HUES64 (cell line): Measurements from ENCODE around the gene ANGPTL8.

Experiments
- H3K27ac ChIP-seq: 2 replicates; pipeline ENCODE4 v1.7.0; 2013; ENCODE audit warnings: low read depth, low read length, inconsistent platforms
- H3K27me3 ChIP-seq: 2 replicates; pipeline ENCODE4 v1.6.1; 2013; ENCODE audit warnings: mild to moderate bottlenecking, low read length; ENCODE audit not compliant: insufficient read depth
- H3K36me3 ChIP-seq: 2 replicates; pipeline ENCODE4 v1.6.1; 2013; ENCODE audit warnings: mild to moderate bottlenecking, low read length; ENCODE audit not compliant: insufficient read depth
- H3K4me1 ChIP-seq: 2 replicates; pipeline ENCODE4 v1.6.1; 2013; ENCODE audit warnings: mild to moderate bottlenecking, low read length, moderate library complexity; ENCODE audit not compliant: insufficient read depth
- H3K4me3 ChIP-seq: 2 replicates; pipeline ENCODE4 v1.5.1; 2013; ENCODE audit warnings: mild to moderate bottlenecking, low read length, moderate library complexity
- H3K9ac ChIP-seq: 2 replicates; pipeline ENCODE4 v1.6.1; 2013; ENCODE audit warnings: mild to moderate bottlenecking, low read depth, low read length
- H3K9me3 ChIP-seq: 2 replicates; pipeline ENCODE4 v1.6.1; 2013; ENCODE audit warnings: low read depth, low read length; ENCODE audit not compliant: insufficient read depth
- WGBS: fragments of 150-250, 120-280 bp; methylation state at CpG from one replicate; pipeline ENCODE4 v1.1.7; 2013; ENCODE audit warnings: missing lambda C conversion rate; 5-methylcytosine and 5-hydroxymethylcytosine counted together

Gene ANGPTL8

DNA sequence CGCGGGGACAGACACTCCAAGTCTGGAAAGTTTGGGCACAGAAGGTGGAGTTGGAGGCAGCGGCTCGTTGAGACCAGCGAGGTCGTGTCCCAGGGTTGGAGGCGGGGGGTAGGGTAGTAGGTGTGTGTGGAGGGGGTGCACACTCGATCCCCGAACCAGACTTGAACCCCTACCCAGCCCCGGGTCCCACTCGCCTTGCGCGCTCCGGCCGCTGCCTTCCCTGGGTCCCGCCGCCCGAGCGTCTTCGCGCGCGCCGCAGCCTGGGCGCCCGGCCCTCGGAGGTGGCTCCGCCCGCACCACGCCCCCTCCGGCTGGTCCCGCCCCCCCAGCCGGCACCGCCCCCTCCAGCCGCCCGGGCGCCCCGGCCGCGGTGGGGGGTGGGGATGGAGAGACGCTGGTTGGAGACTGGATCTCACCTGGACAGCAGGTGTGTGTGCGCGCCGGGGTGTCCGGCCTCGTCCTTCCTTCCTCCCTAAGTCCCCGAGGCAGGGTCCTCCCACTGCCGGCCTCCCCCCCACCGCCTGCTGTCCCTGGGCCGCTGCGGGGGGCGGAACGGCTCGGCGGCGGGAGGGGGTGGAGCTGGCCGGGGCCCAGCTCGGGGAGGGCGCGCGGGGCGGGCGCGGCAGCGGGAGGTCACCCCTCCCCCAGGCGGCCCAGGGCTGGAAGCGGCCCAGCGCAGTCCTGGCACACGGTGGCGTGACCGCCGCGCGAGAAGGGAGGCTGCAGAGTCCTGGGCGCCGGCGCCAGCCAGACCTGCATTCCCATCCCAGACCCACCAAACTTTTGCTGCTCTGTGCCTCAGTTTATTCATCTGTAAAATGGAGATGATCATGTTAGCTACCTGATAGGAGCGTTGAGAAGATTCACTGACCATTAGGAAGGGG is 41.9 kb upstream of the ANGPTL8 start, which contains the start of gene KANK2:
KANK2 (minus strand) TSS at position 255 of the 884 bp plus-strand sequence. CDS start 3,034 bp downstream, outside the sequence.
- no peaks in the 10 kb centered on the region for H3K4me1 ChIP-seq
- H3K27me3 ChIP-seq: no peaks in the 10 kb centered on the region
- peaks cover 29% of the 10 kb centered on the region for H3K36me3 ChIP-seq
- H3K27ac ChIP-seq: peak within 1 kb of the TSS; percentile 70; the same call in 1 of the 2 replicates
- H3K4me3 ChIP-seq: peak within 1 kb of the TSS; percentile 92
- H3K9ac ChIP-seq: peak within 1 kb of the TSS; percentile 63
- 1% methylated on average over 74 of the region's 78 CpGs for WGBS
- H3K9me3 ChIP-seq: no peaks in the 10 kb centered on the region

DNA sequence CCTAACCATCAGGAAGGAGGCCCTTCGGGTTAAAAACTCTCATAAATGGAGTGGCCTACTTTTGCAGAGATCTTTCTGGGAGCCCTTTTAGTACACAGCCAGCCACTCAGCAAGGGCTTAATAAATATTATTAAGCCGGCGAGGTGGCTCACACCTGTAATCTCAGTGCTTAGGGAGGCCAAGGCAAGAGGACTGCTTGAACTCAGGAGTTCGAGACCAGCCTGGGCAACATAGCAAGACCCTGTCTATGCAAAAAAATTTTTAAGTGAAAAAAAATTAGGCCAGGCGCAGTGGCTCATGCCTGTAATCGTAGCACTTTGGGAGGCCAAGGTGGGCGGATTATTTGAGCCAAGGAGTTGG is 41.3 kb upstream of the ANGPTL8 start:
- Histone ChIP-seq H3K9me3 (no peaks in the 10 kb centered on the region), H3K9ac (peak overlapping the region; percentile 19; the same call in 1 of the 2 replicates), H3K27ac (peak overlapping the region; percentile 70; the same call in 1 of the 2 replicates), H3K36me3 (peaks cover 23% of the 10 kb centered on the region), H3K4me1 (no peaks in the 10 kb centered on the region), H3K27me3 (no peaks in the 10 kb centered on the region), H3K4me3 (peak overlapping the region; percentile 92)
- 75% methylated on average over 7 of the region's 7 CpGs for WGBS

DNA sequence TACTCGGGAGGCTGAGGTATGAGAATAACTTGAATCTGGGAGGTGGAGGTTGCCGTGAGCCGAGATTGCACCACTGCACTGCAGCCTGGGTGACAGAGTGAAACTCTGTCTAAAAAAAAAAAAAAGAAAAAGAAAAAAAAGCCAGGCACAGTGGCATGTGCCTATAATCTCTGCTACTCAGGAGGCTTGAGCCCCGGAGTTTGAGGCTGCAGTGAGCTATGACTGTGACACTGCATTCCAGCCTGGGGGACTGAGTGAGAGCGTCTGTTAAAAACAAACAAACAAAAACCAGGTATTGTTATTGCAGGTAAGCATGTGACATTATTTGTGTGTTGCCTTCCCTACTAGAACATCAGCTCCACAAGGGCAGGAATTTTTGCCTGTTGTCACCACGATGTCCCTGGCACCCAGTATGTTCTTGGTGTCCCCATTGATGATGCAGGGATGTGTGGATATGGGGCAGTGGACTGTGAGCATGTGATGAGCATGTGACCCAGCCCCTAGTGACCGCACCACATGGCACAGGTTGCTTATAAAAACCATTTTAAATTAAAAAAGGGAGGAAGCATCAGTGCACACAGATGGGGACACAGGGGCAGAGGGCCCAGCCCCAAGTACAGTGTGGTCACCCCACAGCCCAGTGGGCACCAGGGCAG is 40.5 kb upstream of the ANGPTL8 start:
- Histone ChIP-seq H3K9ac (no peak overlapping the region), H3K27ac (no peak overlapping the region; the same call in 1 of the 2 replicates), H3K4me3 (no peak overlapping the region), H3K27me3 (no peaks in the 10 kb centered on the region), H3K4me1 (peaks cover 3% of the 10 kb centered on the region; the same call in 1 of the 2 replicates), H3K36me3 (peaks cover 16% of the 10 kb centered on the region), H3K9me3 (no peaks in the 10 kb centered on the region)
- 83% methylated on average over 6 of the region's 7 CpGs for WGBS

- no peak overlapping the region for H3K4me3 ChIP-seq
- H3K4me1 ChIP-seq: peaks cover 3% of the 10 kb centered on the region; the same call in 1 of the 2 replicates
- H3K27me3 ChIP-seq: no peaks in the 10 kb centered on the region
- no peak overlapping the region; the same call in 1 of the 2 replicates for H3K27ac ChIP-seq
- no peak overlapping the region for H3K9ac ChIP-seq
- H3K36me3 ChIP-seq: peaks cover 12% of the 10 kb centered on the region
- WGBS: 76% methylated on average over 5 of the region's 5 CpGs
- H3K9me3 ChIP-seq: no peaks in the 10 kb centered on the region
Observed at GRCh38 chr19:11199517-11199916, 39.9 kb upstream of the ANGPTL8 start.

DNA sequence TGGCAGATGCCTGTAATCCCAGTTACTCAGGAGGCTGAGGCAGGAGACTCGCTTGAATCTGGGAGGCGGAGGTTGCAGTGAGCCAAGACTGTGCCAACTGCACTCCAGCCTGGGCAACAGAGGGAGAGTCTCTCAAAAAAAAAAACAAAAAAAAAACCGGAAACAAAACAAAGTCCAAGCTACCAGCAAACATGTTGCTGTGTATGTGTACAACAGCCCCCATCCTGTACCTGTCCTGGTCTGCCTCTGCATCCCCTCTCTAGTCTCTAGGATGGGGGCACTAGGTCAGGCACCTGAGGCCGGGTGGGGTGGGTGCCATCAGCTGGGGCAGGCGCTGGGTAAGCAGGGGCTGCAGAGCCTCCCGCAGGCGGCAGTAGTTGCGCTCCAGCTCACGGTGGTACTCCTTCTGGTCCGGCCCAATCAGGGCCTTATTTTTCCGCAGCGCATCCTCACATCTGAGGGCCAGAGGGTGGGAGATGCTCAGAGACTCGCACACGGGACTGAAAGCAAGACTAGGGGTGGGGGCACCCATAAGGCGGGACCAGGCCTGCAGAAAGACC is 39.3 kb upstream of the ANGPTL8 start:
- Histone ChIP-seq H3K27ac (no peak overlapping the region), H3K4me3 (no peak overlapping the region), H3K36me3 (peaks cover 12% of the 10 kb centered on the region), H3K27me3 (no peaks in the 10 kb centered on the region), H3K9ac (no peak overlapping the region), H3K9me3 (no peaks in the 10 kb centered on the region), H3K4me1 (peaks cover 3% of the 10 kb centered on the region; the same call in 1 of the 2 replicates)
- WGBS: 93% methylated on average over 14 of the region's 15 CpGs

GRCh38 chr19:11200931-11201330 is 38.5 kb upstream of the ANGPTL8 start:
- Histone ChIP-seq H3K36me3 (peaks cover 7% of the 10 kb centered on the region), H3K27ac (no peak overlapping the region), H3K4me1 (peaks cover 3% of the 10 kb centered on the region; the same call in 1 of the 2 replicates), H3K9me3 (no peaks in the 10 kb centered on the region), H3K4me3 (no peak overlapping the region), H3K27me3 (no peaks in the 10 kb centered on the region), H3K9ac (no peak overlapping the region)
- WGBS: 93% methylated on average over 9 of the region's 9 CpGs

GRCh38 chr19:11201791-11202190 is 37.6 kb upstream of the ANGPTL8 start:
- no peaks in the 10 kb centered on the region for H3K27me3 ChIP-seq
- H3K9ac ChIP-seq: no peak overlapping the region
- 95% methylated on average over 23 of the region's 24 CpGs for WGBS
- no peak overlapping the region for H3K27ac ChIP-seq
- peaks cover 10% of the 10 kb centered on the region for H3K36me3 ChIP-seq
- no peaks in the 10 kb centered on the region for H3K9me3 ChIP-seq
- H3K4me3 ChIP-seq: no peak overlapping the region
- H3K4me1 ChIP-seq: peaks cover 3% of the 10 kb centered on the region; the same call in 1 of the 2 replicates

DNA sequence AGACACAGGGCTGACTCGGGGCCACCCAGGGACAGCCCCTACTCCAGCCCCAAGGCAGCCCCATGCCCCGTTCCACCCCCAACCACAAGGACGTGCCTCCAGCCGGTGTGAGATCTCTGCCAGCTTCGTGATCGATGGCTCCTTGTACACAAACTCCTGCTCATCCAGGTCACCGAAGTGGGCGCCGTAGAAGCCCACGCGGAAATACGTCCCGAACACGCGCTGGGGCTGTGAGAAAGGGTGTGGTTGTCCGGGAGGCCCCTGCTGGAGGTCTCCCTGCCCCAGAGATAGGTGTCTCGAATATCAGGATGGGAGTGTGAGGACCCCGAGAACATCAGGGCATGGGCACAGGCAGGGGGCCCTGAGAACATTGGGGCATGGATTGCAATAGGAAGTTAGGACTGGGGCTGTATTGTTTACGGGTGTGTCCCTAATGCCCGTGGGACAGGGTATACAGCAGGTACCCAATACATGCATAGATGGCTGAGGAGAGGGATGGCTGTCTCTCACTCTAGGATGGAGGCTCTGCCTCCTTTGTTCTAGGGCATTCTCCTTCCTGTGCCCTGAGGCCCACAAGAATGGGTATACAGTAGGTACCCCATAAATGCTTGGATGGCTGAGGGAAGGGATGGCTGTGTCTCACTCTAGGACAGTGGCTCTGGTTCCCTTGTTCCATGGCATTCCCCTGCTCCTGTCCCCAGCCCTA is 36.8 kb upstream of the ANGPTL8 start:
- Histone ChIP-seq H3K9ac (no peak overlapping the region), H3K9me3 (no peaks in the 10 kb centered on the region), H3K4me3 (no peak overlapping the region), H3K4me1 (peaks cover 3% of the 10 kb centered on the region; the same call in 1 of the 2 replicates), H3K36me3 (peaks cover 13% of the 10 kb centered on the region), H3K27ac (no peak overlapping the region), H3K27me3 (no peaks in the 10 kb centered on the region)
- WGBS: 90% methylated on average over 20 of the region's 20 CpGs

- H3K27ac ChIP-seq: no peak overlapping the region
- H3K4me1 ChIP-seq: peaks cover 3% of the 10 kb centered on the region; the same call in 1 of the 2 replicates
- no peaks in the 10 kb centered on the region for H3K27me3 ChIP-seq
- H3K4me3 ChIP-seq: no peak overlapping the region
- 74% methylated on average over 17 of the region's 17 CpGs for WGBS
- peaks cover 15% of the 10 kb centered on the region for H3K36me3 ChIP-seq
- H3K9ac ChIP-seq: no peak overlapping the region
- no peaks in the 10 kb centered on the region for H3K9me3 ChIP-seq
Observed at GRCh38 chr19:11203194-11204075, 36.0 kb upstream of the ANGPTL8 start.

GRCh38 chr19:11204076-11204602 is 35.3 kb upstream of the ANGPTL8 start:
- Histone ChIP-seq H3K27me3 (no peaks in the 10 kb centered on the region), H3K4me3 (no peak overlapping the region), H3K4me1 (peaks cover 3% of the 10 kb centered on the region; the same call in 1 of the 2 replicates), H3K9ac (no peak overlapping the region), H3K36me3 (peaks cover 16% of the 10 kb centered on the region), H3K27ac (no peak overlapping the region), H3K9me3 (no peaks in the 10 kb centered on the region)
- WGBS: 90% methylated on average over 9 of the region's 9 CpGs
